SK-N-SH treated with all-trans-retinoic acid at 6 μM for 48 hours (cell line): ENCODE measurements around the gene RBPJ.

Source experiments
- ATAC-seq: fragments of 200-7000 bp; cut with Tn5 transposase; 3 replicates; pipeline ENCODE4 v1.9.1; 2020; ENCODE audit warnings: mild to moderate bottlenecking, moderate library complexity
- ARNTL ChIP-seq: fragments of 450-650 bp; formaldehyde crosslinking; IDR thresholded peaks from 2 replicates; pipeline ENCODE4 v1.5.0; 2020; ENCODE audit warnings: low read depth, mild to moderate bottlenecking, moderate library complexity, borderline replicate concordance
- BACH2 ChIP-seq: fragments of 250-450 bp; sonication (Bioruptor Pico); IDR thresholded peaks from 2 replicates; pipeline ENCODE4 v1.9.0; 2021; ENCODE audit warnings: mild to moderate bottlenecking, borderline replicate concordance
- CSDC2 ChIP-seq: fragments of 250-450 bp; sonication (Bioruptor Pico); IDR thresholded peaks from 2 replicates; pipeline ENCODE4 v1.5.0; 2020; ENCODE audit warnings: mild to moderate bottlenecking, moderate library complexity
- ESRRG ChIP-seq: fragments of 250-450 bp; sonication (Bioruptor Pico); IDR thresholded peaks from 2 replicates; pipeline ENCODE4 v1.6.1; 2021; ENCODE audit warnings: mild to moderate bottlenecking
- GLIS3 ChIP-seq: fragments of 250-450 bp; sonication (Bioruptor Pico); IDR thresholded peaks from 2 replicates; pipeline ENCODE4 v1.5.0; 2020; ENCODE audit warnings: mild to moderate bottlenecking, moderate library complexity
- ISL1 ChIP-seq: fragments of 250-450 bp; sonication (Bioruptor Pico); IDR thresholded peaks from 2 replicates; pipeline ENCODE4 v2.1.2; 2022; ENCODE audit warnings: mild to moderate bottlenecking, moderate library complexity
- OSR1 ChIP-seq: fragments of 250-450 bp; sonication (Bioruptor Pico); IDR thresholded peaks from 2 replicates; pipeline ENCODE4 v1.8.0; 2022; ENCODE audit warnings: moderate library complexity, mild to moderate bottlenecking, inconsistent platforms
- PPARA ChIP-seq: fragments of 250-450 bp; sonication (Bioruptor Pico); IDR thresholded peaks from 2 replicates; pipeline ENCODE4 v1.5.0; 2020; ENCODE audit warnings: mild to moderate bottlenecking, borderline replicate concordance
- RARB ChIP-seq: fragments of 250-450 bp; sonication (Bioruptor Pico); IDR thresholded peaks from 2 replicates; pipeline ENCODE4 v1.8.0; 2021; ENCODE audit warnings: mild to moderate bottlenecking, moderate library complexity
- SNAI2 ChIP-seq: fragments of 250-450 bp; sonication (Bioruptor Pico); IDR thresholded peaks from 2 replicates; pipeline ENCODE4 v1.5.0; 2020; ENCODE audit warnings: mild to moderate bottlenecking, moderate library complexity
- TCF4 ChIP-seq: fragments of 250-450 bp; sonication (Bioruptor Pico); IDR thresholded peaks from 2 replicates; pipeline ENCODE4 v1.8.0; 2021; ENCODE audit warnings: mild to moderate bottlenecking, moderate library complexity, borderline replicate concordance
- TOX ChIP-seq: fragments of 250-450 bp; sonication (Bioruptor Pico); IDR thresholded peaks from 2 replicates; pipeline ENCODE4 v1.8.0; 2021; ENCODE audit warnings: mild to moderate bottlenecking, moderate library complexity, borderline replicate concordance
- ZC3H10 ChIP-seq: fragments of 250-450 bp; sonication (Bioruptor Pico); IDR thresholded peaks from 2 replicates; pipeline ENCODE4 v1.5.1; 2021; ENCODE audit warnings: mild to moderate bottlenecking, moderate library complexity
- ZFP3 ChIP-seq: fragments of 250-450 bp; sonication (Bioruptor Pico); IDR thresholded peaks from 2 replicates; pipeline ENCODE4 v1.5.0; 2020; ENCODE audit warnings: mild to moderate bottlenecking, moderate library complexity
- ZFP30 ChIP-seq: fragments of 450-650 bp; formaldehyde crosslinking; IDR thresholded peaks from 2 replicates; pipeline ENCODE4 v1.5.0; 2022; ENCODE audit warnings: mild to moderate bottlenecking, moderate library complexity
- ZNF565 ChIP-seq: fragments of 450-650 bp; formaldehyde crosslinking; conservative IDR thresholded peaks from 2 replicates; pipeline ENCODE4 v1.5.0; 2020; ENCODE audit warnings: low read depth, mild to moderate bottlenecking, moderate library complexity
- ZNF70 ChIP-seq: fragments of 450-650 bp; formaldehyde crosslinking; IDR thresholded peaks from 2 replicates; pipeline ENCODE4 v1.5.0; 2020; ENCODE audit warnings: mild to moderate bottlenecking, moderate library complexity
- ZNF8 ChIP-seq: fragments of 450-650 bp; formaldehyde crosslinking; IDR thresholded peaks from 2 replicates; pipeline ENCODE4 v1.5.0; 2020; ENCODE audit warnings: mild to moderate bottlenecking, moderate library complexity
- TF ChIP-seq, protein P1 (sequence below): fragments of 250-450 bp; sonication (Bioruptor Pico); IDR thresholded peaks from 2 replicates; pipeline ENCODE4 v1.5.1; 2020; ENCODE audit warnings: low read depth, mild to moderate bottlenecking, moderate library complexity
- TF ChIP-seq, protein P2 (sequence below): fragments of 250-450 bp; sonication (Bioruptor Pico); IDR thresholded peaks from 2 replicates; pipeline ENCODE4 v1.5.1; 2021; ENCODE audit warnings: mild to moderate bottlenecking, moderate library complexity
- TF ChIP-seq, protein P3 (sequence below): fragments of 250-450 bp; sonication (Bioruptor Pico); IDR thresholded peaks from 2 replicates; pipeline ENCODE4 v1.8.0; 2020; ENCODE audit warnings: mild to moderate bottlenecking, moderate library complexity, borderline replicate concordance
- TF ChIP-seq, protein P4 (sequence below): fragments of 250-450 bp; sonication (Bioruptor Pico); IDR thresholded peaks from 2 replicates; pipeline ENCODE4 v1.8.0; 2021; ENCODE audit warnings: low read depth, mild to moderate bottlenecking, moderate library complexity, borderline replicate concordance
- TF ChIP-seq, protein P5 (sequence below): fragments of 250-450 bp; sonication (Bioruptor Pico); IDR thresholded peaks from 2 replicates; pipeline ENCODE4 v1.5.0; 2020; ENCODE audit warnings: mild to moderate bottlenecking, moderate library complexity

RBPJ gene

DNA sequence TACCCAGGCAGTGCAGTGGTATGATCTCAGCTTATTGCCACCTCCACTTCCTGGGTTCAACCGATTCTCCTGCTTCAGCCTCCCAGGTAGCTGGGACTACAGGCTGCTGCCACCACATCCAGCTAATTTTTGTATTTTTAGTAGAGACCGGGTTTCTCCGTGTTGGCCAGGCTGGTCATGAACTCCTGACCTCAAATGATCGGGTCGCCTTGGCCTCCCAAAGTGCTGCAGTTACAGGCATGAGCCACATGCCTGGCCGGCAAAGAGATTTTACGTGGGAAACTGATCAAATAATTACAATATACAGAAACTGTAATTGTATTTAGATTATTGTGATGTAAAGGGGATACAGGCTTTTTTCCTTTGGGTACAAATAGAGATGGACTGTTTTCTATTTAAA lies 33.7 kb downstream of the RBPJ start:
- TF ChIP-seq, protein P1, sequence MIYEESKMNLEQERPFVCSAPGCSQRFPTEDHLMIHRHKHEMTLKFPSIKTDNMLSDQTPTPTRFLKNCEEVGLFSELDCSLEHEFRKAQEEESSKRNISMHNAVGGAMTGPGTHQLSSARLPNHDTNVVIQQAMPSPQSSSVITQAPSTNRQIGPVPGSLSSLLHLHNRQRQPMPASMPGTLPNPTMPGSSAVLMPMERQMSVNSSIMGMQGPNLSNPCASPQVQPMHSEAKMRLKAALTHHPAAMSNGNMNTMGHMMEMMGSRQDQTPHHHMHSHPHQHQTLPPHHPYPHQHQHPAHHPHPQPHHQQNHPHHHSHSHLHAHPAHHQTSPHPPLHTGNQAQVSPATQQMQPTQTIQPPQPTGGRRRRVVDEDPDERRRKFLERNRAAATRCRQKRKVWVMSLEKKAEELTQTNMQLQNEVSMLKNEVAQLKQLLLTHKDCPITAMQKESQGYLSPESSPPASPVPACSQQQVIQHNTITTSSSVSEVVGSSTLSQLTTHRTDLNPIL (CRISPR knock-in tag), result no peak
- no peak for TF ChIP-seq ZFP30
- TF ChIP-seq OSR1 (CRISPR knock-in tag), result no peak
- TF ChIP-seq PPARA (CRISPR knock-in tag), result no peak
- TF ChIP-seq, protein P2, sequence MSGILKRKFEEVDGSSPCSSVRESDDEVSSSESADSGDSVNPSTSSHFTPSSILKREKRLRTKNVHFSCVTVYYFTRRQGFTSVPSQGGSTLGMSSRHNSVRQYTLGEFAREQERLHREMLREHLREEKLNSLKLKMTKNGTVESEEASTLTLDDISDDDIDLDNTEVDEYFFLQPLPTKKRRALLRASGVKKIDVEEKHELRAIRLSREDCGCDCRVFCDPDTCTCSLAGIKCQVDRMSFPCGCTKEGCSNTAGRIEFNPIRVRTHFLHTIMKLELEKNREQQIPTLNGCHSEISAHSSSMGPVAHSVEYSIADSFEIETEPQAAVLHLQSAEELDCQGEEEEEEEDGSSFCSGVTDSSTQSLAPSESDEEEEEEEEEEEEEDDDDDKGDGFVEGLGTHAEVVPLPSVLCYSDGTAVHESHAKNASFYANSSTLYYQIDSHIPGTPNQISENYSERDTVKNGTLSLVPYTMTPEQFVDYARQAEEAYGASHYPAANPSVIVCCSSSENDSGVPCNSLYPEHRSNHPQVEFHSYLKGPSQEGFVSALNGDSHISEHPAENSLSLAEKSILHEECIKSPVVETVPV (CRISPR knock-in tag), result no peak
- no peak for TF ChIP-seq SNAI2 (CRISPR knock-in tag)
- TF ChIP-seq BACH2 (CRISPR knock-in tag), result no peak
- TF ChIP-seq, protein P3, sequence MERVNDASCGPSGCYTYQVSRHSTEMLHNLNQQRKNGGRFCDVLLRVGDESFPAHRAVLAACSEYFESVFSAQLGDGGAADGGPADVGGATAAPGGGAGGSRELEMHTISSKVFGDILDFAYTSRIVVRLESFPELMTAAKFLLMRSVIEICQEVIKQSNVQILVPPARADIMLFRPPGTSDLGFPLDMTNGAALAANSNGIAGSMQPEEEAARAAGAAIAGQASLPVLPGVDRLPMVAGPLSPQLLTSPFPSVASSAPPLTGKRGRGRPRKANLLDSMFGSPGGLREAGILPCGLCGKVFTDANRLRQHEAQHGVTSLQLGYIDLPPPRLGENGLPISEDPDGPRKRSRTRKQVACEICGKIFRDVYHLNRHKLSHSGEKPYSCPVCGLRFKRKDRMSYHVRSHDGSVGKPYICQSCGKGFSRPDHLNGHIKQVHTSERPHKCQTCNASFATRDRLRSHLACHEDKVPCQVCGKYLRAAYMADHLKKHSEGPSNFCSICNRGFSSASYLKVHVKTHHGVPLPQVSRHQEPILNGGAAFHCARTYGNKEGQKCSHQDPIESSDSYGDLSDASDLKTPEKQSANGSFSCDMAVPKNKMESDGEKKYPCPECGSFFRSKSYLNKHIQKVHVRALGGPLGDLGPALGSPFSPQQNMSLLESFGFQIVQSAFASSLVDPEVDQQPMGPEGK (CRISPR knock-in tag), result no peak
- TF ChIP-seq TCF4 (CRISPR knock-in tag), result no peak
- TF ChIP-seq GLIS3 (CRISPR knock-in tag), result no peak
- ATAC-seq, result no peak

DNA sequence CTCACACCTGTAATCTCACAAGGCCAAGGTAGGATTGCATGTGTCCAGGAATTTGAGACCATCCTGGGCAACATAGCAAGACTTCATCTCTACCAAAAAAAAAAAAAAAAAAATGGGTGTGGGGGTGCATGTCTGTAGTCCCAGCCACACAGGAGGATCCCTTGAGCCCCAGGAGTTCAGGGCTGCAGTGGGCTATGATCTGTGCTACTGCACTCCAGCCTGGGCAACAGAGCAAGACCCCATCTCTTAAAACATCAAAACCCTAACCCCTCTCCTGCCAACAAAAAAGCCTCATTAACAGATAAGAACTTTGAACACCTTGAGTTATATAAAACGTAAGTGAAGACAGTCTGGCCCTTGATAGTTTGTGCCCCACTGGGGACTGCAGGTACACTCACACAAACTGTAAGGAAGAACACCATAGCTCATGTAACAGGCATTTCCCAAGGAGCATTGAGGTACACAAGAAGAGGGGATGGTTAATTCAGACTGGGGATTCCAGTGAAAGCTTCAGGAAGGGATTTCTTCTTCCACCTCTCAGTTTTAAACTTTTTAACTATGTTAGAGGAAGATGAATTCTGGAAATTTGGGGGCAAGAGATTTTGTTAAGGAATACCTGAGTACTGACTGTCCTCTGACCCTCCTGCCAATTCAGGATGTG lies 34.7 kb downstream of the RBPJ start:
- peak; percentile 52 for ATAC-seq
- TF ChIP-seq ESRRG (no peak), ARNTL (CRISPR knock-in tag) (no peak), TOX (CRISPR knock-in tag) (no peak), CSDC2 (CRISPR knock-in tag) (no peak), ZNF8 (no peak), ZC3H10 (no peak), ZNF565 (CRISPR knock-in tag) (no peak), RARB (CRISPR knock-in tag) (no peak), OSR1 (CRISPR knock-in tag) (no peak), SNAI2 (CRISPR knock-in tag) (no peak), ZFP3 (CRISPR knock-in tag) (no peak), PPARA (CRISPR knock-in tag) (no peak), ISL1 (CRISPR knock-in tag) (no peak), ZNF70 (CRISPR knock-in tag) (no peak), GLIS3 (CRISPR knock-in tag) (no peak)
- TF ChIP-seq, protein P3 (CRISPR knock-in tag), result no peak
- TF ChIP-seq, protein P4, sequence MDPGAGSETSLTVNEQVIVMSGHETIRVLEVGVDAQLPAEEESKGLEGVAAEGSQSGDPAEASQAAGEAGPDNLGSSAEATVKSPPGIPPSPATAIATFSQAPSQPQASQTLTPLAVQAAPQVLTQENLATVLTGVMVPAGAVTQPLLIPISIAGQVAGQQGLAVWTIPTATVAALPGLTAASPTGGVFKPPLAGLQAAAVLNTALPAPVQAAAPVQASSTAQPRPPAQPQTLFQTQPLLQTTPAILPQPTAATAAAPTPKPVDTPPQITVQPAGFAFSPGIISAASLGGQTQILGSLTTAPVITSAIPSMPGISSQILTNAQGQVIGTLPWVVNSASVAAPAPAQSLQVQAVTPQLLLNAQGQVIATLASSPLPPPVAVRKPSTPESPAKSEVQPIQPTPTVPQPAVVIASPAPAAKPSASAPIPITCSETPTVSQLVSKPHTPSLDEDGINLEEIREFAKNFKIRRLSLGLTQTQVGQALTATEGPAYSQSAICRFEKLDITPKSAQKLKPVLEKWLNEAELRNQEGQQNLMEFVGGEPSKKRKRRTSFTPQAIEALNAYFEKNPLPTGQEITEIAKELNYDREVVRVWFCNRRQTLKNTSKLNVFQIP, result no peak
- TF ChIP-seq, protein P5, sequence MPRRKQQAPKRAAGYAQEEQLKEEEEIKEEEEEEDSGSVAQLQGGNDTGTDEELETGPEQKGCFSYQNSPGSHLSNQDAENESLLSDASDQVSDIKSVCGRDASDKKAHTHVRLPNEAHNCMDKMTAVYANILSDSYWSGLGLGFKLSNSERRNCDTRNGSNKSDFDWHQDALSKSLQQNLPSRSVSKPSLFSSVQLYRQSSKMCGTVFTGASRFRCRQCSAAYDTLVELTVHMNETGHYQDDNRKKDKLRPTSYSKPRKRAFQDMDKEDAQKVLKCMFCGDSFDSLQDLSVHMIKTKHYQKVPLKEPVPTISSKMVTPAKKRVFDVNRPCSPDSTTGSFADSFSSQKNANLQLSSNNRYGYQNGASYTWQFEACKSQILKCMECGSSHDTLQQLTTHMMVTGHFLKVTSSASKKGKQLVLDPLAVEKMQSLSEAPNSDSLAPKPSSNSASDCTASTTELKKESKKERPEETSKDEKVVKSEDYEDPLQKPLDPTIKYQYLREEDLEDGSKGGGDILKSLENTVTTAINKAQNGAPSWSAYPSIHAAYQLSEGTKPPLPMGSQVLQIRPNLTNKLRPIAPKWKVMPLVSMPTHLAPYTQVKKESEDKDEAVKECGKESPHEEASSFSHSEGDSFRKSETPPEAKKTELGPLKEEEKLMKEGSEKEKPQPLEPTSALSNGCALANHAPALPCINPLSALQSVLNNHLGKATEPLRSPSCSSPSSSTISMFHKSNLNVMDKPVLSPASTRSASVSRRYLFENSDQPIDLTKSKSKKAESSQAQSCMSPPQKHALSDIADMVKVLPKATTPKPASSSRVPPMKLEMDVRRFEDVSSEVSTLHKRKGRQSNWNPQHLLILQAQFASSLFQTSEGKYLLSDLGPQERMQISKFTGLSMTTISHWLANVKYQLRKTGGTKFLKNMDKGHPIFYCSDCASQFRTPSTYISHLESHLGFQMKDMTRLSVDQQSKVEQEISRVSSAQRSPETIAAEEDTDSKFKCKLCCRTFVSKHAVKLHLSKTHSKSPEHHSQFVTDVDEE, result no peak
- TF ChIP-seq, protein P1 (CRISPR knock-in tag), result no peak
